Endothelial cell of umbilical vein (primary cell): Measurements from ENCODE around the gene PLPPR2. TPM values are rescaled to one million over a fixed set of nuclear protein-coding genes. Genes with fewer than 3 reads are reported as not detected.

Experiments used
- BruUV-seq: library from RNA; stranded (reverse); fragments of 400-500 nt; replicated peaks from 2 replicates; lab custom pipeline; 2021; lab: Mats Ljungman, UMichigan
- CTCF ChIA-PET: fragments of 300-600, 350-600 bp; sonication (Branson Sonifier 250); formaldehyde crosslinking; loops from one replicate; lab custom pipeline; 2021; ENCODE audit warnings: antibody characterized with exemption, inconsistent platforms; lab: Charles Lee
- POLR2A ChIA-PET: fragments of 300-600, 350-600 bp; sonication (Branson Sonifier 250); formaldehyde crosslinking; loops from one replicate; lab custom pipeline; 2021; ENCODE audit warnings: antibody characterized with exemption, inconsistent platforms; lab: Charles Lee
- DNase-seq: peaks from one replicate; pipeline ENCODE4 v3.0.0-alpha.2; 2011; ENCODE audit warnings: low read depth, low spot score
- FAIRE-seq: peaks from 2 replicates; lab custom pipeline; 2011; peaks lifted over from hg19 to GRCh38; lab: Jason Lieb, UNC
- H2AFZ ChIP-seq: 2 replicates; pipeline ENCODE4 v1.6.0; 2012; ENCODE audit warnings: low read depth, low read length, control low read depth, inconsistent platforms
- H3K27ac ChIP-seq: 2 replicates; pipeline ENCODE4 v1.5.1; 2011; ENCODE audit warnings: low read depth, mild to moderate bottlenecking, control low read depth, low read length, moderate library complexity; ENCODE audit not compliant: insufficient read depth
- H3K27me3 ChIP-seq, 2 experiments: 2 replicates each; pipeline versions ENCODE4 v1.6.0 to v1.6.1; 2011; ENCODE audit warnings: low read length in 2 of 2, mixed read lengths in 1 of 2; ENCODE audit not compliant: control insufficient read depth in 2 of 2, insufficient read depth in 2 of 2
- H3K36me3 ChIP-seq, 2 experiments: 2 replicates in 1 of 2; 3 replicates in 1 of 2; pipeline ENCODE4 v1.5.1; 2011; ENCODE audit warnings: low read length in 2 of 2, mild to moderate bottlenecking in 1 of 2, moderate library complexity in 1 of 2; ENCODE audit not compliant: control insufficient read depth in 2 of 2, insufficient read depth in 2 of 2; ENCODE audit errors: extremely low read depth in 1 of 2
- H3K4me1 ChIP-seq: 3 replicates; pipeline ENCODE4 v1.5.1; 2011; ENCODE audit warnings: mild to moderate bottlenecking, low read length; ENCODE audit not compliant: control insufficient read depth, insufficient read depth; ENCODE audit errors: extremely low read depth
- H3K4me2 ChIP-seq: 2 replicates; pipeline ENCODE4 v1.6.1; 2011; ENCODE audit warnings: low read length, control low read depth, mixed read lengths; ENCODE audit not compliant: insufficient read depth
- H3K4me3 ChIP-seq, 3 experiments: fragments of 200-600 bp in 1 of 3; sonication (generic), shearing (Covaris generic) in 1 of 3; replicated peaks in 1 of 3; 2 replicates each; pipeline ENCODE4 v1.5.1; 2011 to 2016; ENCODE audit warnings: control low read depth in 3 of 3, low read length in 3 of 3, mild to moderate bottlenecking in 2 of 3, inconsistent platforms in 1 of 3, low read depth in 1 of 3, moderate library complexity in 1 of 3; ENCODE audit not compliant: insufficient read depth in 1 of 3
- H3K79me2 ChIP-seq: 2 replicates; pipeline ENCODE4 v1.6.0; 2012; ENCODE audit warnings: low read length, inconsistent platforms; ENCODE audit not compliant: control insufficient read depth, insufficient read depth
- H3K9ac ChIP-seq: replicated peaks from 2 replicates; pipeline ENCODE3; 2011; ENCODE audit warnings: low read length, control low read depth; ENCODE audit not compliant: insufficient read depth; ENCODE audit errors: extremely low read depth
- H3K9me1 ChIP-seq: replicated peaks from 3 replicates; pipeline ENCODE4 v1.6.0; 2011; ENCODE audit warnings: mild to moderate bottlenecking, low read length; ENCODE audit not compliant: control insufficient read depth, insufficient read depth; ENCODE audit errors: extremely low read depth
- H3K9me3 ChIP-seq: replicated peaks from 2 replicates; pipeline ENCODE4 v1.5.1; 2012; ENCODE audit warnings: low read length, inconsistent platforms; ENCODE audit not compliant: control insufficient read depth, insufficient read depth
- H4K20me1 ChIP-seq: replicated peaks from 2 replicates; pipeline ENCODE3; 2011; ENCODE audit warnings: mild to moderate bottlenecking, low read length; ENCODE audit not compliant: control insufficient read depth, insufficient read depth; ENCODE audit errors: extremely low read depth
- CTCF ChIP-seq, 2 donors: IDR thresholded peaks; 1 replicate in 1 of 2; 2 replicates in 1 of 2; pipeline ENCODE4 v1.5.1; 2011; ENCODE audit warnings: low read length in 2 of 2, mild to moderate bottlenecking in 2 of 2, moderate library complexity in 2 of 2, control low read depth in 1 of 2, inconsistent platforms in 1 of 2, low read depth in 1 of 2; ENCODE audit not compliant: insufficient read depth in 1 of 2; ENCODE audit errors: extremely low read depth in 1 of 2
- EZH2 ChIP-seq: IDR thresholded peaks from 2 replicates; pipeline ENCODE4 v1.6.1; 2012; ENCODE audit warnings: borderline replicate concordance, low read depth, mild to moderate bottlenecking, moderate library complexity, low read length, inconsistent platforms; ENCODE audit not compliant: severe bottlenecking
- FOS ChIP-seq: IDR thresholded peaks from 2 replicates; pipeline ENCODE4 v1.6.1; 2011; ENCODE audit warnings: mild to moderate bottlenecking, low read length, moderate library complexity, borderline replicate concordance; ENCODE audit not compliant: insufficient read depth
- GATA2 ChIP-seq: IDR thresholded peaks from 2 replicates; pipeline ENCODE4 v1.7.0; 2011; ENCODE audit warnings: low read depth, mild to moderate bottlenecking, moderate library complexity, mixed read lengths, low read length; ENCODE audit not compliant: insufficient read length, insufficient read depth
- JUN ChIP-seq: IDR thresholded peaks from 2 replicates; pipeline ENCODE4 v1.6.1; 2011; ENCODE audit warnings: borderline replicate concordance, low read depth; ENCODE audit not compliant: insufficient read length, insufficient read depth
- MYC ChIP-seq: IDR thresholded peaks from one replicate; pipeline ENCODE4 v1.6.1; 2011; ENCODE audit warnings: mild to moderate bottlenecking, low read depth, low read length
- POLR2A ChIP-seq: IDR thresholded peaks from 2 replicates; pipeline ENCODE4 v1.6.1; 2012; ENCODE audit warnings: low read depth, mild to moderate bottlenecking, control low read depth, low read length
- POLR2AphosphoS5 ChIP-seq: IDR thresholded peaks from 2 replicates; pipeline ENCODE4 v1.6.1; 2012; ENCODE audit warnings: low read depth, mild to moderate bottlenecking, control low read depth, low read length, moderate library complexity; ENCODE audit not compliant: insufficient read depth
- dilution Hi-C: fragments of 300-500 bp; cut with MboI; formaldehyde crosslinking; loops from one replicate; pipeline ENCODE4 v1.15.0; 2019; ENCODE audit warnings: low sequenced_read_pairs; ENCODE audit not compliant: extremely low pct_ligation_motif_present
- intact Hi-C: fragments of 100-400 bp; cut with micrococcal nuclease; formaldehyde crosslinking; loops from one replicate; pipeline ENCODE4 v1.10.0; 2022
- polyA plus RNA-seq, 4 experiments: library from polyadenylated mRNA; depleted of rRNA in 3 of 4; stranded (reverse) in 3 of 4; unstranded in 1 of 4; fragments of >200 nt; gene quantifications; 2 replicates each; pipeline versions ENCODE4 v1.2.1 to v1.2.3, GENCODE V29; 2011 to 2012; ENCODE audit warnings: missing spikeins in 1 of 4
- total RNA-seq: library from RNA; stranded (reverse); gene quantifications from 2 replicates; pipeline ENCODE4 v1.2.3, GENCODE V29; 2021
- TF ChIP-seq, protein P1 (sequence below): IDR thresholded peaks from 2 replicates; pipeline ENCODE4 v1.6.1; 2011; ENCODE audit not compliant: insufficient read depth, insufficient read length

The PLPPR2 gene
- total and polyA plus RNA-seq, 2 donors (not counting 3 experiments of a cell fraction or from before 2014, with no cell fraction given): 23.7 to 28.7 TPM

DNA sequence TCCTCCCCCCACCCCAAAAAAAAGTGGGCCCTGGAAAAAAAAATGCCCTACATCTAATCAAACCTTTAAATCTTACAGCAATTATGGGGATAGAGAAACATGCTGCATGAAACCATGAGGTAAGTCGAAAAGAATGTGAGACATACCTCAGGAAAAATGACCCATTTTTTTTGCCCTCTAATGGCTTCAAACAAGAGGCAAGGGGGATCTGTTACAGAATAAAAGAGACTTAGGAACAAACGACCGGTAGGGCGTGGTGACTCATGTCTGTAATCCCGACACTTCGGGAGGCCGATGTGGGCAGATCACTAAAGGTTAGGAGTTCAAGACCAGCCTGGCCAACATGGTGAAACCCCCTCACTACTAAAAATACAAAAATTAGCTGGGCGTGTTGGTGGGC, 55.5 kb downstream of the PLPPR2 start:
- intact Hi-C loops (no loop called here), dilution Hi-C loops (no loop called here)
- Histone ChIP-seq H3K4me1 (no peaks in the 10 kb centered on the region), H3K27me3 (peaks cover 0 to 2% of the 10 kb centered on the region in 2 experiments), H3K27ac (no peak overlapping the region), H3K9me3 (no peaks in the 10 kb centered on the region), H3K9me1 (no peaks in the 10 kb centered on the region), H4K20me1 (no peaks in the 10 kb centered on the region), H3K36me3 (no peaks in the 10 kb centered on the region), H3K4me3 (no peak overlapping the region), H3K4me2 (no peak overlapping the region), H3K9ac (no peak overlapping the region), H3K79me2 (no peaks in the 10 kb centered on the region), H2AFZ (no peak overlapping the region)
- TF ChIP-seq POLR2AphosphoS5 (no peak), FOS (no peak), JUN (no peak), POLR2A (no peak), MYC (no peak), CTCF (IDR thresholded peaks at IDR 0.05; ENCODE audit: extremely low read depth in 1 of 2, insufficient read depth in 1 of 2, low read depth in 1 of 2, low read length in 2 of 2) (no peak), EZH2 (no peak), GATA2 (no peak)
- TF ChIP-seq, protein P1, sequence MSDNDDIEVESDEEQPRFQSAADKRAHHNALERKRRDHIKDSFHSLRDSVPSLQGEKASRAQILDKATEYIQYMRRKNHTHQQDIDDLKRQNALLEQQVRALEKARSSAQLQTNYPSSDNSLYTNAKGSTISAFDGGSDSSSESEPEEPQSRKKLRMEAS: no peak
- FAIRE-seq (no peak), DNase-seq (no peak)
- CTCF ChIA-PET: interaction anchor here (0.5 to 2.2 kb wide), 3 partner anchors 10 to 117 kb away, joined by 3 to 7 read pairs (median 4); no protein-coding TSS in a partner anchor
- POLR2A ChIA-PET: no interaction called here
- BruUV-seq: no TSS peak
